H1 (cell line): ENCODE data around the gene MORC4. TPM values are rescaled to one million over a fixed set of nuclear protein-coding genes. Genes with fewer than 3 reads are reported as not detected.

ENCODE experiments used
- CBX8 ChIP-seq: fragments of 300-800, 300-1000 bp; sonication (generic); IDR thresholded peaks from 2 replicates; pipeline ENCODE4 v1.7.1; 2016; ENCODE audit warnings: low read depth, low read length, borderline replicate concordance
- CHD7 ChIP-seq: fragments of 300-600 bp; sonication (generic); IDR thresholded peaks from 2 replicates; pipeline ENCODE4 v1.7.1; 2012; ENCODE audit warnings: low read length, moderate library complexity, mild to moderate bottlenecking, inconsistent platforms; ENCODE audit not compliant: insufficient replicate concordance
- GTF2F1 ChIP-seq: IDR thresholded peaks from 2 replicates; pipeline ENCODE4 v1.6.1; 2012; ENCODE audit warnings: low read depth, low read length, improper control_type of control experiment, borderline replicate concordance
- JUN ChIP-seq: IDR thresholded peaks from 2 replicates; pipeline ENCODE4 v1.6.1; 2011; ENCODE audit warnings: low read depth, mild to moderate bottlenecking, improper control_type of control experiment, low read length
- KDM1A ChIP-seq: fragments of 200-600, 300-600 bp; sonication (generic); IDR thresholded peaks from 2 replicates; pipeline ENCODE4 v1.7.1; 2016; ENCODE audit warnings: mild to moderate bottlenecking, low read length, borderline replicate concordance
- POLR2A ChIP-seq, 2 experiments: IDR thresholded peaks; 1 replicate in 1 of 2; 2 replicates in 1 of 2; pipeline ENCODE4 v1.6.1; 2011; ENCODE audit warnings: low read depth in 2 of 2, low read length in 2 of 2, mild to moderate bottlenecking in 2 of 2; ENCODE audit errors: control extremely low read depth in 1 of 2
- polyA plus RNA-seq, 7 experiments: library from polyadenylated mRNA; depleted of rRNA in 3 of 7; stranded (reverse) in 5 of 7; unstranded in 2 of 7; fragments of >200 nt in 5 of 7; fragments of 200-250 nt in 2 of 7; gene quantifications; 1 replicate in 5 of 7; 2 replicates in 1 of 7; 4 replicates in 1 of 7; pipeline versions ENCODE4 v1.2.1 to v1.2.3, GENCODE V29; 2011 to 2013; ENCODE audit warnings: missing spikeins in 2 of 7, mixed read lengths in 2 of 7
- total RNA-seq: library from RNA; stranded (reverse); fragmentation: NEBNext Ultra II Directional; extraction: Animal tissue kit (Norgen Biotek cat#: 25700); gene quantifications from 2 replicates; pipeline ENCODE4 v1.2.1, GENCODE V29; 2021
- TF ChIP-seq, protein P1 (sequence below): IDR thresholded peaks from 2 replicates; pipeline ENCODE4 v1.6.1; 2012; ENCODE audit warnings: inconsistent platforms

Gene MORC4
- total and polyA plus RNA-seq, 2 of the 8 experiments (the other 6 are each of a cell fraction or from before 2014, with no cell fraction given), result 1.4 to 2.5 TPM

DNA sequence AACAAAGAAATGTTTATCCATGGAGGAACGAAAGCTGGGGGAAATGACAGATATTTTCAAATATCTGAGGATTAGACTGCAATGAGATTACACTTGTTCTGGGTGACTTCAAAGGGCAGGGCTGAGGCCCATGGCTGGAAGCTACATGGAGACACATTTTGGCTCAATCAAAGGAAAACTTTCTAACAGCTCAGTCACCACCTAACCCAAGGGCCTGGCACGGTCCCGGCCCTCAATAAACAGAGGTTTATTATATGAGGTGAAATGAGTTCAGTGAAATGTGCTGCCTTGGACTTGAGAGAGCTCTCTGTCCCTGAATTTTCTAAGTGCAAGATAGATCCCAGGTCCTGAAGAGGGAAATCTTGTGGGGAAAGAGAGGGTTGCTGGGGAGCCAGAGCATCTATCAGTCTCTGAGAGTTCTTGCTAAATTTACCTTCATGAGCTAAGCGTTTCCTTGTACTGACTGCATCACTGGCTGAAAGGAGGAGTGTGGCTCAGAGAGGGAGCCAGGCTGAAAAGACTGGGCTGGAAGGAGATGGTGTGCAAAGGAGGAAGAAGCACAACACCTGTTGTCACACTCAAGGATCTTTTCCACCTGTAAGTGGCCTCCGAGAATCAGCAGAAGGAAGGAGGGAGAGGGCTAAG is 94.8 kb downstream of the MORC4 start (continued):
- TF ChIP-seq CHD7 (no peak), GTF2F1 (no peak), JUN (no peak), CBX8 (no peak), POLR2A (IDR thresholded peaks at IDR 0.05; ENCODE audit: control extremely low read depth in 1 of 2, low read depth in 2 of 2, low read length in 2 of 2) (no peak), KDM1A (no peak)
- TF ChIP-seq, protein P1, sequence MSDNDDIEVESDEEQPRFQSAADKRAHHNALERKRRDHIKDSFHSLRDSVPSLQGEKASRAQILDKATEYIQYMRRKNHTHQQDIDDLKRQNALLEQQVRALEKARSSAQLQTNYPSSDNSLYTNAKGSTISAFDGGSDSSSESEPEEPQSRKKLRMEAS, result no peak
- TF ChIP-seq, all 59 proteins: peak for 0
